ENCODE results near the gene ZBTB7A. TPM values are rescaled to one million over a fixed set of nuclear protein-coding genes. Genes with fewer than 3 reads are reported as not detected.

Gene ZBTB7A
- total and polyA plus RNA-seq, 11 donors, result 14.6 to 65.0 (median 28.6) TPM

GRCh38 chr19:4088975-4089374, 22.3 kb upstream of the ZBTB7A start:
- Histone ChIP-seq H3K27me3 (no peaks in the 10 kb centered on the region), H3K27ac (peak overlapping the region in 6 of 12 donors; percentile 22 to 89 (median 46)), H3K4me3 (peak overlapping the region in 8 of 12 donors; percentile 3 to 47 (median 22)), H3K9me3 (no peaks in the 10 kb centered on the region), H3K4me1 (peaks cover 0 to 47% (median 3%) of the 10 kb centered on the region in 12 donors), H3K36me3 (peaks cover 0 to 53% (median 43%) of the 10 kb centered on the region in 9 donors)
- DNase-seq (peak in 1 of 5 donors; percentile 18), ATAC-seq (peak in 1 of 4 donors; percentile 17)
- intact Hi-C loops (cut with DNase I), result no loop called here
- 45 to 58% (median 53%) methylated on average over 2 of the region's 2 CpGs for WGBS, 4 donors
- TF ChIP-seq POLR2A (IDR thresholded peaks at IDR 0.05) (no peak), CTCF (IDR thresholded peaks at IDR 0.05) (no peak)

GRCh38 chr19:4087787-4088679, 21.3 kb upstream of the ZBTB7A start:
- H3K4me3 ChIP-seq, result no peak overlapping the region
- WGBS, 4 donors, result 84 to 87% (median 85%) methylated on average over 31 of the region's 31 CpGs
- peaks cover 0 to 43% (median 33%) of the 10 kb centered on the region in 9 donors for H3K36me3 ChIP-seq
- intact Hi-C loops (cut with DNase I), result no loop called here
- H3K9me3 ChIP-seq, result no peaks in the 10 kb centered on the region
- peak in 1 of 5 donors; percentile 16 for DNase-seq
- no peak for ATAC-seq
- peak overlapping the region in 1 of 12 donors; percentile 52 for H3K27ac ChIP-seq
- peaks cover 0 to 56% (median 4%) of the 10 kb centered on the region in 12 donors for H3K4me1 ChIP-seq
- TF ChIP-seq CTCF (IDR thresholded peaks at IDR 0.05) (no peak), POLR2A (IDR thresholded peaks at IDR 0.05) (no peak)
- H3K27me3 ChIP-seq, result no peaks in the 10 kb centered on the region

- intact Hi-C loops (cut with DNase I), result no loop called here
- Histone ChIP-seq H3K27ac (peak overlapping the region in 1 of 12 donors; percentile 42), H3K9me3 (no peaks in the 10 kb centered on the region), H3K27me3 (no peaks in the 10 kb centered on the region), H3K36me3 (peaks cover 0 to 27% (median 18%) of the 10 kb centered on the region in 9 donors), H3K4me3 (no peak overlapping the region), H3K4me1 (peaks cover 0 to 57% (median 4%) of the 10 kb centered on the region in 12 donors)
- 64 to 70% (median 67%) methylated on average over 14 to 17 of the region's 17 CpGs for WGBS, 4 donors
- DNase-seq (peak in 1 of 5 donors; percentile 24), ATAC-seq (no peak)
- TF ChIP-seq CTCF (IDR thresholded peaks at IDR 0.05), result no peak
- no peak for TF ChIP-seq POLR2A (IDR thresholded peaks at IDR 0.05)
These were observed 19.7 kb upstream of the ZBTB7A start for GRCh38 chr19:4086411-4086867.

GRCh38 chr19:4084547-4084877, 17.8 kb upstream of the ZBTB7A start:
- peaks cover 0 to 51% (median 4%) of the 10 kb centered on the region in 12 donors for H3K4me1 ChIP-seq
- no peaks in the 10 kb centered on the region for H3K9me3 ChIP-seq
- WGBS, 4 donors, result 58 to 71% (median 63%) methylated on average over 7 to 8 of the region's 8 CpGs
- peaks cover 0 to 8% (median 4%) of the 10 kb centered on the region in 9 donors for H3K36me3 ChIP-seq
- ATAC-seq (no peak), DNase-seq (peak in 1 of 5 donors; percentile 16)
- TF ChIP-seq POLR2A (IDR thresholded peaks at IDR 0.05) (no peak), CTCF (IDR thresholded peaks at IDR 0.05) (no peak)
- H3K27me3 ChIP-seq, result no peaks in the 10 kb centered on the region
- peak overlapping the region in 8 of 12 donors; percentile 15 to 49 (median 32) for H3K4me3 ChIP-seq
- peak overlapping the region in 6 of 12 donors; percentile 11 to 76 (median 56) for H3K27ac ChIP-seq
- intact Hi-C loops (cut with DNase I), result no loop called here
